Ishikawa (cell line): ENCODE results near the gene CACNA1C.

Experiments
- CEBPB ChIP-seq: IDR thresholded peaks from 2 replicates; pipeline ENCODE4 v1.6.1; 2012
- CREB1 ChIP-seq: IDR thresholded peaks from 2 replicates; pipeline ENCODE4 v1.6.1; 2012; ENCODE audit warnings: low read depth
- EGR1 ChIP-seq: IDR thresholded peaks from 2 replicates; pipeline ENCODE4 v1.6.1; 2012
- EP300 ChIP-seq: IDR thresholded peaks from 2 replicates; pipeline ENCODE4 v1.6.1; 2012; ENCODE audit warnings: borderline replicate concordance
- FOXM1 ChIP-seq: IDR thresholded peaks from 2 replicates; pipeline ENCODE4 v1.6.1; 2012; ENCODE audit warnings: low read depth, borderline replicate concordance
- MAX ChIP-seq: IDR thresholded peaks from 2 replicates; pipeline ENCODE4 v1.6.1; 2012
- NFIC ChIP-seq: IDR thresholded peaks from 2 replicates; pipeline ENCODE4 v1.6.1; 2012
- RAD21 ChIP-seq: IDR thresholded peaks from 2 replicates; pipeline ENCODE4 v1.6.1; 2012; ENCODE audit warnings: low read depth
- TAF1 ChIP-seq: IDR thresholded peaks from 2 replicates; pipeline ENCODE4 v1.6.1; 2012; ENCODE audit warnings: low read depth, mild to moderate bottlenecking
- TCF12 ChIP-seq: IDR thresholded peaks from 2 replicates; pipeline ENCODE4 v1.6.1; 2012; ENCODE audit warnings: low read depth
- TEAD4 ChIP-seq: IDR thresholded peaks from 2 replicates; pipeline ENCODE4 v1.6.1; 2012
- YY1 ChIP-seq: IDR thresholded peaks from 2 replicates; pipeline ENCODE4 v1.6.1; 2012; ENCODE audit warnings: low read depth
- ZBTB7A ChIP-seq: IDR thresholded peaks from 2 replicates; pipeline ENCODE4 v1.6.1; 2012; ENCODE audit warnings: low read depth
- TF ChIP-seq, protein P1 (sequence below): IDR thresholded peaks from 2 replicates; pipeline ENCODE4 v1.6.1; 2012
- TF ChIP-seq, protein P2 (sequence below): IDR thresholded peaks from 2 replicates; pipeline ENCODE4 v1.6.1; 2012; ENCODE audit warnings: low read depth, mild to moderate bottlenecking

The CACNA1C gene

DNA sequence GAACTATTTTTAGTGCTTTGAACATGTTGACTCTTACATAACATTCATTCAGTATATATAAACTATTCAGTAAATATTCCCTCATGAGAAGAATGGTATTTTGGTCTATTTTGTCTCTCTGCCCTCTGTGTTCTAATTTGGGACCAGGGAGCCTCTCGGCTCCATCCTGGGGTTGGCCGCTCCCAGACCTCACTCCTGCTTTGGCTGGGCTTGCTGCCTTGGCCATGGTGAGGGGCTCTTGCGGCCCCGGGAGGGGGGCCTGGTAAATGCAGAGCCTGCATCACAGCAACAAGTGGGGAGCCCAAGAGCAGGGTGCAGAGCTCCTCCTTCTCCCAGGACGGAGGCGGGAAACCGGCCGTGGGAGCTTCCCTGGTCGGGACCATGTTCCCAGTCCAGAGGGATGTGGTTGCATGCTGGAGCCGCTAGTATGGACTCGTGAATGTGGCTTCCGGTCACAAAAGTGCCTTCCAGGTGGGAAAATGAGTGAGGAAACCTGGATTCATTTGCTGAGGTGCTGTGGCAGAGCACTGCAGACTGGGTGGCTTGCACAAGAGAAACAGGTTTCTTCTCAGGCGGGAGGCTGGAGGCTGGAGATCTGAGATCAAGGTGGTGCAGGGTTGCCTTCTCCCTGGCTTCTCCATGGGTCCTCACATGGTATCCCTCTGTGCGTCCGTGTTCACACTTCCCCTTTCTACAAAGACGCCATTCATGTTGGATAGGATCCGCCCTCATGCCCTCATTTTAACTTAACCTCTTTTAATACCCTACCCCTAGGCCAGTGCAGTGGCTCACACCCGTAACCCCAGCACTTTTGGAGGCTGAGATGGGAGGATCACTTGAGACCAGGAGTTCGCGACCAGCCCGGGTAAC lies 250.2 kb downstream of the CACNA1C start:
- TF ChIP-seq RAD21 (no peak), CEBPB (no peak), TAF1 (no peak), FOXM1 (no peak), NFIC (no peak), ZBTB7A (no peak)
- TF ChIP-seq, protein P1, sequence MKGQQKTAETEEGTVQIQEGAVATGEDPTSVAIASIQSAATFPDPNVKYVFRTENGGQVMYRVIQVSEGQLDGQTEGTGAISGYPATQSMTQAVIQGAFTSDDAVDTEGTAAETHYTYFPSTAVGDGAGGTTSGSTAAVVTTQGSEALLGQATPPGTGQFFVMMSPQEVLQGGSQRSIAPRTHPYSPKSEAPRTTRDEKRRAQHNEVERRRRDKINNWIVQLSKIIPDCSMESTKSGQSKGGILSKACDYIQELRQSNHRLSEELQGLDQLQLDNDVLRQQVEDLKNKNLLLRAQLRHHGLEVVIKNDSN: no peak

GRCh38 chr12:2304223-2304622 lies 251.4 kb downstream of the CACNA1C start:
- TF ChIP-seq, protein P1: no peak
- TF ChIP-seq NFIC: no peak
- TF ChIP-seq EP300: no peak
- TF ChIP-seq CEBPB: no peak
- TF ChIP-seq RAD21: no peak
- TF ChIP-seq CREB1: no peak
- TF ChIP-seq ZBTB7A: no peak
- no peak for TF ChIP-seq EGR1
- no peak for TF ChIP-seq TCF12
- TF ChIP-seq, protein P2, sequence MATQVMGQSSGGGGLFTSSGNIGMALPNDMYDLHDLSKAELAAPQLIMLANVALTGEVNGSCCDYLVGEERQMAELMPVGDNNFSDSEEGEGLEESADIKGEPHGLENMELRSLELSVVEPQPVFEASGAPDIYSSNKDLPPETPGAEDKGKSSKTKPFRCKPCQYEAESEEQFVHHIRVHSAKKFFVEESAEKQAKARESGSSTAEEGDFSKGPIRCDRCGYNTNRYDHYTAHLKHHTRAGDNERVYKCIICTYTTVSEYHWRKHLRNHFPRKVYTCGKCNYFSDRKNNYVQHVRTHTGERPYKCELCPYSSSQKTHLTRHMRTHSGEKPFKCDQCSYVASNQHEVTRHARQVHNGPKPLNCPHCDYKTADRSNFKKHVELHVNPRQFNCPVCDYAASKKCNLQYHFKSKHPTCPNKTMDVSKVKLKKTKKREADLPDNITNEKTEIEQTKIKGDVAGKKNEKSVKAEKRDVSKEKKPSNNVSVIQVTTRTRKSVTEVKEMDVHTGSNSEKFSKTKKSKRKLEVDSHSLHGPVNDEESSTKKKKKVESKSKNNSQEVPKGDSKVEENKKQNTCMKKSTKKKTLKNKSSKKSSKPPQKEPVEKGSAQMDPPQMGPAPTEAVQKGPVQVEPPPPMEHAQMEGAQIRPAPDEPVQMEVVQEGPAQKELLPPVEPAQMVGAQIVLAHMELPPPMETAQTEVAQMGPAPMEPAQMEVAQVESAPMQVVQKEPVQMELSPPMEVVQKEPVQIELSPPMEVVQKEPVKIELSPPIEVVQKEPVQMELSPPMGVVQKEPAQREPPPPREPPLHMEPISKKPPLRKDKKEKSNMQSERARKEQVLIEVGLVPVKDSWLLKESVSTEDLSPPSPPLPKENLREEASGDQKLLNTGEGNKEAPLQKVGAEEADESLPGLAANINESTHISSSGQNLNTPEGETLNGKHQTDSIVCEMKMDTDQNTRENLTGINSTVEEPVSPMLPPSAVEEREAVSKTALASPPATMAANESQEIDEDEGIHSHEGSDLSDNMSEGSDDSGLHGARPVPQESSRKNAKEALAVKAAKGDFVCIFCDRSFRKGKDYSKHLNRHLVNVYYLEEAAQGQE: no peak
- no peak for TF ChIP-seq FOXM1
- TF ChIP-seq MAX: no peak
- no peak for TF ChIP-seq TEAD4
- no peak for TF ChIP-seq YY1

- TF ChIP-seq TCF12 (no peak), FOXM1 (no peak), EGR1 (no peak), MAX (no peak), CEBPB (no peak), RAD21 (no peak), TEAD4 (no peak), YY1 (no peak), EP300 (no peak), TAF1 (no peak), NFIC (no peak), ZBTB7A (no peak)
- TF ChIP-seq, protein P2: no peak
- TF ChIP-seq, protein P1: no peak
Measured at GRCh38 chr12:2306012-2306411, 253.2 kb downstream of the CACNA1C start.

- TF ChIP-seq TEAD4 (no peak), CREB1 (no peak)
Measured at GRCh38 chr12:2306735-2307134, 253.9 kb downstream of the CACNA1C start.

GRCh38 chr12:2307550-2307949 lies 254.8 kb downstream of the CACNA1C start:
- TF ChIP-seq FOXM1 (no peak), YY1 (no peak), TAF1 (no peak), MAX (no peak), CEBPB (no peak), EP300 (no peak), EGR1 (no peak), NFIC (no peak)
- TF ChIP-seq, protein P1: no peak
